HFFc6 (cell line): ENCODE results near the gene KRT7. TPM values are rescaled to one million over a fixed set of nuclear protein-coding genes. Genes with fewer than 3 reads are reported as not detected.

Source experiments
- DNase-seq: peaks from one replicate; pipeline ENCODE4 v3.0.0-alpha.2; 2018
- H3K27ac Mint-ChIP-seq: 2 replicates; pipeline ENCODE4 v1.8.0; 2020; ENCODE audit warnings: mild to moderate bottlenecking, mixed read lengths
- H3K27me3 Mint-ChIP-seq: 2 replicates; pipeline ENCODE4 v1.8.0; 2021; ENCODE audit warnings: mild to moderate bottlenecking, moderate library complexity, mixed read lengths; ENCODE audit not compliant: insufficient read depth
- H3K36me3 Mint-ChIP-seq: 2 replicates; pipeline ENCODE4 v1.8.0; 2021; ENCODE audit warnings: low read depth, mixed read lengths
- H3K4me1 Mint-ChIP-seq: 2 replicates; pipeline ENCODE4 v1.8.0; 2020; ENCODE audit warnings: low read depth, mixed read lengths
- H3K4me3 Mint-ChIP-seq: 2 replicates; pipeline ENCODE4 v1.8.0; 2020; ENCODE audit warnings: mild to moderate bottlenecking, moderate library complexity, mixed read lengths
- H3K9me3 Mint-ChIP-seq: 2 replicates; pipeline ENCODE4 v1.8.0; 2020; ENCODE audit warnings: mild to moderate bottlenecking, mixed read lengths
- CTCF ChIP-seq: fragments of 200-600 bp; sonication (generic); IDR thresholded peaks from 2 replicates; pipeline ENCODE4 v1.5.0; 2021; ENCODE audit warnings: antibody characterized with exemption, mild to moderate bottlenecking
- total RNA-seq, 6 experiments: library from RNA; stranded (reverse); fragmentation: NEBNext Ultra II Directional; extraction: Animal tissue kit (Norgen Biotek cat#: 25700); gene quantifications; 2 replicates in 1 of 6; 3 replicates in 5 of 6; pipeline ENCODE4 v1.2.3, GENCODE V29; 2021

The KRT7 gene
- total RNA-seq, 6 experiments from 2014 or later: 62.7 to 379 (median 67.5) TPM

- H3K36me3 Mint-ChIP-seq: no peaks in the 10 kb centered on the region
- no peak overlapping the region for H3K27ac Mint-ChIP-seq
- no peak for DNase-seq
- H3K9me3 Mint-ChIP-seq: no peaks in the 10 kb centered on the region
- H3K27me3 Mint-ChIP-seq: peaks cover 12% of the 10 kb centered on the region
- H3K4me1 Mint-ChIP-seq: no peaks in the 10 kb centered on the region
- no peak overlapping the region for H3K4me3 Mint-ChIP-seq
- no peak for TF ChIP-seq CTCF
Measured at GRCh38 chr12:52295663-52296062, 62.6 kb downstream of the KRT7 start.

GRCh38 chr12:52296572-52297215 lies 63.7 kb downstream of the KRT7 start:
- Mint-ChIP-seq H3K4me3 (no peak overlapping the region), H3K27ac (no peak overlapping the region), H3K9me3 (no peaks in the 10 kb centered on the region), H3K27me3 (peaks cover 12% of the 10 kb centered on the region), H3K4me1 (no peaks in the 10 kb centered on the region), H3K36me3 (no peaks in the 10 kb centered on the region)
- DNase-seq: no peak
- no peak for TF ChIP-seq CTCF

Other genes with a start within 250 kb of the KRT7 start
- under 1 TPM; 0.24 to 1.00 (median 0.69) TPM for gene TAMALIN, start 226.3 kb upstream of the KRT7 start, total RNA-seq
- 10 to 100 TPM; 10.3 to 46.6 (median 43.6) TPM for gene NR4A1, start 181.8 kb upstream of the KRT7 start, total RNA-seq
- gene ATG101, start 163.3 kb upstream of the KRT7 start, total RNA-seq: 10 to 100 TPM; 62.1 to 73.6 (median 66.6) TPM
- not detected for gene SMIM41, start 153.5 kb upstream of the KRT7 start, total RNA-seq
- gene KRT80, start 41.2 kb upstream of the KRT7 start, total RNA-seq: 1 to 10 TPM; 2.3 to 3.7 (median 2.8) TPM
- gene KRT86, start 41.4 kb downstream of the KRT7 start, total RNA-seq: under 1 TPM in 5 of 6 experiments, not detected in 1; 0.15 to 0.26 (median 0.19) TPM
- under 1 TPM; 0.34 to 0.84 (median 0.70) TPM for gene KRT81, start 58.3 kb downstream of the KRT7 start, total RNA-seq
- gene KRT83, start 88.2 kb downstream of the KRT7 start, total RNA-seq: not detected
- not detected for gene KRT85, start 134.2 kb downstream of the KRT7 start, total RNA-seq
- gene KRT84, start 152.4 kb downstream of the KRT7 start, total RNA-seq: not detected
- not detected for gene KRT82, start 173.1 kb downstream of the KRT7 start, total RNA-seq
- not detected for gene KRT75, start 201.1 kb downstream of the KRT7 start, total RNA-seq
- gene KRT6B, start 218.9 kb downstream of the KRT7 start, total RNA-seq: not detected
- not detected for gene KRT6C, start 240.6 kb downstream of the KRT7 start, total RNA-seq